GM19351 (cell line): ENCODE results near the gene RELA.
A peak's percentile ranks its signal among the peaks of the same experiment; 100 is the strongest.
"Not testable (repeated sequence)": the region's sequence is repeated elsewhere in the genome, so short reads cannot be mapped to it uniquely, and the experiment has no call there.

ENCODE experiments used
- ATAC-seq: cut with Tn5 transposase; IDR thresholded peaks from one replicate; pipeline ENCODE4 v1.9.1; 2021; ENCODE audit warnings: mild to moderate bottlenecking, moderate library complexity; ENCODE audit not compliant: unreplicated experiment

RELA gene

GRCh38 chr11:65649656-65650546, 12.8 kb downstream of the RELA start:
- ATAC-seq: no peak

- ATAC-seq: no peak
Observed at GRCh38 chr11:65648997-65649493, 13.7 kb downstream of the RELA start.

GRCh38 chr11:65646958-65647701, 15.6 kb downstream of the RELA start:
- no peak for ATAC-seq

GRCh38 chr11:65646288-65646957, 16.3 kb downstream of the RELA start:
- ATAC-seq: no peak

GRCh38 chr11:65645710-65646109, 17.0 kb downstream of the RELA start:
- no peak for ATAC-seq

GRCh38 chr11:65644837-65645236, 17.9 kb downstream of the RELA start:
- no peak for ATAC-seq

GRCh38 chr11:65643971-65644370, 18.7 kb downstream of the RELA start:
- ATAC-seq: no peak

GRCh38 chr11:65642014-65642671, 20.6 kb downstream of the RELA start:
- no peak for ATAC-seq

- ATAC-seq: no peak
Observed at GRCh38 chr11:65641297-65642013, 21.3 kb downstream of the RELA start.

- no peak for ATAC-seq
Observed at GRCh38 chr11:65640483-65641296, 22.0 kb downstream of the RELA start.

- peak; percentile 53 for ATAC-seq
Observed at GRCh38 chr11:65639623-65640482, 22.9 kb downstream of the RELA start.

GRCh38 chr11:65639228-65639597, 23.5 kb downstream of the RELA start:
- not testable (repeated sequence) for ATAC-seq

- ATAC-seq: peak; percentile 34
Observed at GRCh38 chr11:65637794-65638419, 24.8 kb downstream of the RELA start, which contains the start of gene SIPA1. SIPA1 (plus strand) TSS chr11:65638101; CDS start chr11:65640922, 2,821 bp downstream.

GRCh38 chr11:65637032-65637557, 25.6 kb downstream of the RELA start:
- ATAC-seq: no peak

GRCh38 chr11:65636108-65637031, 26.3 kb downstream of the RELA start:
- no peak for ATAC-seq

- no peak for ATAC-seq
Observed at GRCh38 chr11:65634905-65635731, 27.6 kb downstream of the RELA start.
